MM.1S (cell line): Measurements from ENCODE around the gene ENOX2.

Experiments
- DNase-seq: peaks from one replicate; pipeline ENCODE4 v3.0.0-alpha.2; 2015
- H2AFZ ChIP-seq: fragments of 300-600 bp; sonication (generic); 2 replicates; pipeline ENCODE4 v1.6.0; 2016; ENCODE audit warnings: antibody characterized with exemption, low read length
- H3F3A ChIP-seq: fragments of 300-600 bp; sonication (generic); 2 replicates; pipeline ENCODE4 v1.6.1; 2016; ENCODE audit warnings: mild to moderate bottlenecking, antibody characterized with exemption, low read length, moderate library complexity, mixed read lengths; ENCODE audit not compliant: insufficient read depth
- H3K27ac ChIP-seq: fragments of 300-600 bp; sonication (generic); 2 replicates; pipeline ENCODE4 v1.5.1; 2016; ENCODE audit warnings: mild to moderate bottlenecking, low read length
- H3K27me3 ChIP-seq: fragments of 300-600 bp; sonication (generic); replicated peaks from 2 replicates; pipeline ENCODE4 v1.6.0; 2016; ENCODE audit warnings: low read length; ENCODE audit not compliant: insufficient read depth
- H3K36me3 ChIP-seq: fragments of 300-600 bp; sonication (generic); replicated peaks from 2 replicates; pipeline ENCODE4 v1.6.1; 2016; ENCODE audit warnings: mild to moderate bottlenecking, low read length, mixed read lengths; ENCODE audit not compliant: insufficient read depth
- H3K4me1 ChIP-seq: fragments of 300-600 bp; sonication (generic); 2 replicates; pipeline ENCODE4 v1.6.1; 2016; ENCODE audit warnings: low read length, mixed read lengths
- H3K4me2 ChIP-seq: fragments of 300-600 bp; sonication (generic); 2 replicates; pipeline ENCODE4 v1.6.0; 2016; ENCODE audit warnings: low read depth, low read length
- H3K4me3 ChIP-seq: fragments of 300-600 bp; sonication (generic); 2 replicates; pipeline ENCODE4 v1.5.1; 2016; ENCODE audit warnings: low read length, mixed read lengths
- H3K79me2 ChIP-seq: fragments of 300-600 bp; sonication (generic); 2 replicates; pipeline ENCODE4 v1.6.1; 2016; ENCODE audit warnings: mixed run types, low read length, mixed read lengths
- H3K9ac ChIP-seq: fragments of 300-600 bp; sonication (generic); 2 replicates; pipeline ENCODE4 v1.6.1; 2016; ENCODE audit warnings: low read length, mixed read lengths
- H3K9me2 ChIP-seq: fragments of 300-600 bp; sonication (generic); replicated peaks from 2 replicates; pipeline ENCODE4 v1.6.1; 2016; ENCODE audit warnings: mild to moderate bottlenecking, low read length, mixed read lengths; ENCODE audit not compliant: insufficient read depth
- H3K9me3 ChIP-seq: fragments of 300-600 bp; sonication (generic); replicated peaks from 2 replicates; pipeline ENCODE4 v1.6.1; 2016; ENCODE audit warnings: mild to moderate bottlenecking, low read length, mixed read lengths; ENCODE audit not compliant: insufficient read depth
- H4K20me1 ChIP-seq: fragments of 300-600 bp; sonication (generic); 2 replicates; pipeline ENCODE4 v1.6.1; 2016; ENCODE audit warnings: mild to moderate bottlenecking, low read length, moderate library complexity, mixed read lengths; ENCODE audit not compliant: insufficient read depth
- EZH2 ChIP-seq: fragments of 300-600 bp; sonication (generic); optimal IDR thresholded peaks from 2 replicates; pipeline ENCODE3; 2017; ENCODE audit warnings: low read depth, mild to moderate bottlenecking, antibody characterized with exemption, low read length, mixed read lengths
- EZH2phosphoT487 ChIP-seq: fragments of 300-600 bp; sonication (generic); IDR thresholded peaks from 2 replicates; pipeline ENCODE4 v1.6.1; 2018; ENCODE audit warnings: antibody characterized with exemption, low read length
- TF ChIP-seq, protein P1 (sequence below): fragments of 300-600 bp; sonication (generic); IDR thresholded peaks from 2 replicates; pipeline ENCODE4 v1.5.1; 2016; ENCODE audit warnings: antibody characterized with exemption, low read length, mixed read lengths

ENOX2 gene

DNA sequence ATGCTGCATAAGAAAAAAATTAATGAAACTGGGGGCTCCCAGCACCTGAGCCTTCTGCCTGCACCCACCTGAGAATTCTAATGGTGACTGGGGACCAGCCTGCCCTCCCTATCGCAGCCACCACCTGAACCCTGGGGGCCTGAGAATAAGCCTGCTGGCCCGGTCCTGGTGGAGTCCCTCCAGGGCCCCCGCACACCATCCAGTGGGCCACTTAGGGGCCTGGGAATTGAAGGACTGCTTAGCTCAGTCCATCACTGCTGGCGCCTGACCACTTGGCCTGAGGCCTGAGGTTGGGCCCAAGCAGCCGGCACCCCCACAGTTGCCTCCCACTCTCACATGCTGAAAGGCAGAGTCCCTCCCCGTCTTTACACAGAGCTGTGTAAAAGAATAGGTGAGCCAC, 230.8 kb downstream of the ENOX2 start:
- no peak for DNase-seq
- TF ChIP-seq EZH2: no peak
- Histone ChIP-seq H3K4me3 (no peak overlapping the region), H3K4me2 (no peak overlapping the region), H3K9me2 (no peaks in the 10 kb centered on the region), H3K9ac (no peak overlapping the region), H3K4me1 (no peaks in the 10 kb centered on the region), H4K20me1 (no peaks in the 10 kb centered on the region), H3K9me3 (no peaks in the 10 kb centered on the region), H3K36me3 (no peaks in the 10 kb centered on the region), H3K27ac (no peak overlapping the region), H2AFZ (no peak overlapping the region), H3K27me3 (no peaks in the 10 kb centered on the region), H3K79me2 (no peaks in the 10 kb centered on the region), H3F3A (no peaks in the 10 kb centered on the region)

DNA sequence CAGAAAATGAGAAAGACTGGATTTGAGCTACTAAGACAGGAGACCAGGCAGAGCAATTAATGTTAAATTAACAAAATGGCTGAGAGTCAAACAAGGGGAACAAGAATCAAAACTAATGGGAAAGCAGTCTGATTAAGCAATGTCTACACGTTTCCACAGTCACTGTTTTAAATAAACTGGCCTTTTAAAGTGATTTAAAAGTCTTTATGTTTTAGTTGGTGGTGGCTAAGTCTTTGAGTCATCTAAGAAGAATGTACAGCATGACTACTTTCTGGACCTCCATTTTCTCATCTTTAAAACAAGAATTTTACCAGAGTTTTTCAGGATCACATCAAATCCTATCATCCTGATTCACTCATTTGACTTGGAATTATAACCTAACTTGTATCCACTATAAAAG, 233.8 kb downstream of the ENOX2 start:
- Histone ChIP-seq H3K36me3 (no peaks in the 10 kb centered on the region), H4K20me1 (no peaks in the 10 kb centered on the region), H3K4me3 (no peak overlapping the region), H3K4me2 (no peak overlapping the region), H3K9ac (no peak overlapping the region), H3F3A (no peaks in the 10 kb centered on the region), H3K27me3 (no peaks in the 10 kb centered on the region), H3K9me2 (no peaks in the 10 kb centered on the region), H2AFZ (no peak overlapping the region), H3K79me2 (no peaks in the 10 kb centered on the region), H3K27ac (no peak overlapping the region), H3K4me1 (no peaks in the 10 kb centered on the region), H3K9me3 (no peaks in the 10 kb centered on the region)
- TF ChIP-seq EZH2 (no peak), EZH2phosphoT487 (no peak)
- TF ChIP-seq, protein P1, sequence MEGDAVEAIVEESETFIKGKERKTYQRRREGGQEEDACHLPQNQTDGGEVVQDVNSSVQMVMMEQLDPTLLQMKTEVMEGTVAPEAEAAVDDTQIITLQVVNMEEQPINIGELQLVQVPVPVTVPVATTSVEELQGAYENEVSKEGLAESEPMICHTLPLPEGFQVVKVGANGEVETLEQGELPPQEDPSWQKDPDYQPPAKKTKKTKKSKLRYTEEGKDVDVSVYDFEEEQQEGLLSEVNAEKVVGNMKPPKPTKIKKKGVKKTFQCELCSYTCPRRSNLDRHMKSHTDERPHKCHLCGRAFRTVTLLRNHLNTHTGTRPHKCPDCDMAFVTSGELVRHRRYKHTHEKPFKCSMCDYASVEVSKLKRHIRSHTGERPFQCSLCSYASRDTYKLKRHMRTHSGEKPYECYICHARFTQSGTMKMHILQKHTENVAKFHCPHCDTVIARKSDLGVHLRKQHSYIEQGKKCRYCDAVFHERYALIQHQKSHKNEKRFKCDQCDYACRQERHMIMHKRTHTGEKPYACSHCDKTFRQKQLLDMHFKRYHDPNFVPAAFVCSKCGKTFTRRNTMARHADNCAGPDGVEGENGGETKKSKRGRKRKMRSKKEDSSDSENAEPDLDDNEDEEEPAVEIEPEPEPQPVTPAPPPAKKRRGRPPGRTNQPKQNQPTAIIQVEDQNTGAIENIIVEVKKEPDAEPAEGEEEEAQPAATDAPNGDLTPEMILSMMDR: no peak
- no peak for DNase-seq

DNA sequence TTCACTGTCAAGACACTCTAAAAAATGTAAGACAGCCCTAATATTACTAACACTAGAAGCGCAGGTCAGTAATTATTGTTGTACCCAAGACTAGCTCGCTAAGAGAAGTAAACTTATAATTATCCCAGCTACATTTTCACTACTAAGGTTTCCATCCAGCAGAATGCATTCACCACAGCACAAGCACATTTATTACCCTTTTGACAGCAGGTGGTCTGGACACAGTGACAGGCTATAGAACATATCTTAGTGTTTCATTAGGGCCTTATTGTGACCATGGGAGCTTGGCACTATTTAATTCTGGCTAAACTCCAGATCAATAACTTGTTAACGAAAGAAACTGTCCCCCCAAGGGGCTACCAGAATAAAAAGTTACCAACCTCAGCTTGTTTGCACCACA, 237.7 kb downstream of the ENOX2 start:
- Histone ChIP-seq H3K9me2 (no peaks in the 10 kb centered on the region), H3K4me3 (no peak overlapping the region), H4K20me1 (no peaks in the 10 kb centered on the region), H3K9me3 (no peaks in the 10 kb centered on the region), H3K36me3 (no peaks in the 10 kb centered on the region), H3K4me2 (no peak overlapping the region), H3K79me2 (no peaks in the 10 kb centered on the region), H2AFZ (no peak overlapping the region), H3K27ac (no peak overlapping the region), H3F3A (no peaks in the 10 kb centered on the region), H3K4me1 (no peaks in the 10 kb centered on the region), H3K27me3 (no peaks in the 10 kb centered on the region), H3K9ac (no peak overlapping the region)
- TF ChIP-seq, protein P1: no peak
- TF ChIP-seq EZH2phosphoT487 (no peak), EZH2 (no peak)
- DNase-seq: no peak

DNA sequence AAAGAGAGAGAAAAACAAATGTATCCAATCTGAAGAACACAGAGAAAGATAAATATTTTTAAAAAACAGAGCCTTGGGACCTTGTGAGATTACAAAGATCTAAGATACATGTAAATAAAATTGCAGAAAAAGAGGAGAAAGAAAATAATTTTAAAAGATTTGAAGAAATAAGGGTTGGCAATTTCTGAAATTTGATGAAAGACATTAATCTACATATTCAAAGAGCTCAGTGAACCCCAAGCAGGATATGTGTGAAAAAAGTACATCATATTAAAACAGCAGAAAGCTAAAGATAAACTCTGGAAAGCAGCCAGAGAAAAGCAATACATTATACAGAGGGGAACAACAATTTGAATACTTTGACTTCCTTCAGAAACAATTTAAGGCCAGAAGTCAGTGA, 244.7 kb downstream of the ENOX2 start:
- no peak overlapping the region for H3K4me3 ChIP-seq
- no peaks in the 10 kb centered on the region for H3K27me3 ChIP-seq
- no peak overlapping the region for H3K27ac ChIP-seq
- H3K9ac ChIP-seq: no peak overlapping the region
- H3K79me2 ChIP-seq: no peaks in the 10 kb centered on the region
- H3K36me3 ChIP-seq: no peaks in the 10 kb centered on the region
- no peaks in the 10 kb centered on the region for H3K9me2 ChIP-seq
- H4K20me1 ChIP-seq: no peaks in the 10 kb centered on the region
- no peak for TF ChIP-seq EZH2phosphoT487
- TF ChIP-seq, protein P1: no peak
- no peak for TF ChIP-seq EZH2
- no peak overlapping the region for H2AFZ ChIP-seq
- H3K9me3 ChIP-seq: no peaks in the 10 kb centered on the region
- H3F3A ChIP-seq: no peaks in the 10 kb centered on the region
- no peaks in the 10 kb centered on the region for H3K4me1 ChIP-seq
- no peak for DNase-seq
- no peak overlapping the region for H3K4me2 ChIP-seq
